ENCODE results near the gene CTSA.

CTSA gene

DNA sequence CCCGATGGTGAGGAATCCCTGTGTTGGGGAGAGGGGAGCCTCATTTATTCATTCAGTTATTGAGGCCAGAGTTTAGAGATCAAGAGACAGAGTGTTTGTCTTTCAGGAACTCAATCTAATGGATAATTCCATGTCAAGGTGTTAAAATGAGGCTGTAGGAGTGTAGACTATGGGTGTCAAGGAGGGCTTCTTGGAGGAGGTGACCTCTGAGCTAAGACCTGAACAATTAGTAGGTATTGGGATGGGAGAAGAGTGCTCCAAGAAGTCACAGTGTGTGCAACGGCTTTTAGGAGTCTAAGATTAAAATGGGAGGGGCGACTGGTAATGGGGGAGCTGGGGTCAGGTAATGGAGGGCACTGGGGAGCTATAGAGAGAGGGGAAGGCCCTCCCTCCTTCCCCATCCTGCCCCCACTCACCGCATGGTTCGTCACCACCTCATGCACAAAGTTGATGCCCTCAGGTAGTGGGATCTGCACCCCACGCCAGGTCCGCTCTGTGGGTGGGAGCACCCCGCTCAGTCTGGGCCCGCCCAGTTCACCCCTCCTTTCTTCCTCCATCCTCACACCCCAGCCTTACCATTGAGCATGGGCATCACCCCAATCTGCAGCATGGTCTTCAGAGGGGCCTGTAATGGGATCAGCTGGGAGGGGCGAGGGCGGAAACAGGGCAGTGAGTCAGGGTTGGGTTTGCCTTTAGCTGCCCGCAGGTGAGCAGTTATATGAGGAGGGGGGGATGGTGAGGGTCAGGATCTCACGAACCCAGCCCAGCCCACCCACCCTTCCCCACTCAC, 8.1 kb downstream of the CTSA start:
- TF ChIP-seq NFIC (IDR thresholded peaks at IDR 0.05) = no peak
- TF ChIP-seq, protein P1, sequence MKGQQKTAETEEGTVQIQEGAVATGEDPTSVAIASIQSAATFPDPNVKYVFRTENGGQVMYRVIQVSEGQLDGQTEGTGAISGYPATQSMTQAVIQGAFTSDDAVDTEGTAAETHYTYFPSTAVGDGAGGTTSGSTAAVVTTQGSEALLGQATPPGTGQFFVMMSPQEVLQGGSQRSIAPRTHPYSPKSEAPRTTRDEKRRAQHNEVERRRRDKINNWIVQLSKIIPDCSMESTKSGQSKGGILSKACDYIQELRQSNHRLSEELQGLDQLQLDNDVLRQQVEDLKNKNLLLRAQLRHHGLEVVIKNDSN (IDR thresholded peaks at IDR 0.05) = no peak
- TF ChIP-seq RAD21 (IDR thresholded peaks at IDR 0.05; ENCODE audit: low read depth) = no peak
- TF ChIP-seq ZBTB7A (IDR thresholded peaks at IDR 0.05; ENCODE audit: low read depth) = no peak
- TF ChIP-seq TAF1 (IDR thresholded peaks at IDR 0.05; ENCODE audit: low read depth) = no peak
- no peak for TF ChIP-seq EGR1 (IDR thresholded peaks at IDR 0.05)
- TF ChIP-seq CEBPB (IDR thresholded peaks at IDR 0.05) = no peak
- TF ChIP-seq TCF12 (IDR thresholded peaks at IDR 0.05; ENCODE audit: low read depth) = no peak

DNA sequence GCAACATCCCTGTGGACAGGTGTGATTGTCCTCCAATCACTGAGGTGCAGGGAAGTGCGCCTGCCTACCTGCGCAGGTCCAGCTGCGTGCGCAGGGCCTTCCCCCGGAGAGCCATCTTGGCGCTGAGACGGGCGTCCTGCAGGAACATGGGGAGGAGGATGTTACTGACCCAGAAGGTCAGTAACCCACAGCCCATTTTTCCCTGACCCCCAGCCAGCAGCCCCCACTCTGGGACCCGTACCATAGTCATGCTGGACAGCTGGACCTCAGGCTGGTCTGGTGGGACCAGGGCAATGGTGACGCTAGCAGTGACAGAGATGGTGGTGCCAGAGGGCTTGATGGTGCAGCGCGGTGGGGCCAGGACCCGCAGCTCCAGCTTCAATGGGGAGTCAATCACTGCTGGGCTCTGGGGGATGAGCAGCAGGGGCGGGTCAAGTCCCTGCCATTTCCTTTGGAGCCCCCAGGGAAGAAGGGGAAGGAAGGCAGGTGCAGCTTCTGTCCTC, 11.1 kb downstream of the CTSA start:
- TF ChIP-seq EGR1 (IDR thresholded peaks at IDR 0.05) (no peak), NFIC (IDR thresholded peaks at IDR 0.05) (no peak), ZBTB7A (IDR thresholded peaks at IDR 0.05; ENCODE audit: low read depth) (no peak), RAD21 (IDR thresholded peaks at IDR 0.05; ENCODE audit: low read depth) (no peak), YY1 (IDR thresholded peaks at IDR 0.05; ENCODE audit: low read depth) (no peak), TEAD4 (IDR thresholded peaks at IDR 0.05) (no peak), TAF1 (IDR thresholded peaks at IDR 0.05; ENCODE audit: low read depth) (no peak), CEBPB (IDR thresholded peaks at IDR 0.05) (no peak), TCF12 (IDR thresholded peaks at IDR 0.05; ENCODE audit: low read depth) (no peak), CREB1 (IDR thresholded peaks at IDR 0.05; ENCODE audit: low read depth) (no peak), FOXM1 (IDR thresholded peaks at IDR 0.05; ENCODE audit: borderline replicate concordance, low read depth) (no peak), EP300 (IDR thresholded peaks at IDR 0.05; ENCODE audit: borderline replicate concordance) (no peak)
- TF ChIP-seq, protein P2, sequence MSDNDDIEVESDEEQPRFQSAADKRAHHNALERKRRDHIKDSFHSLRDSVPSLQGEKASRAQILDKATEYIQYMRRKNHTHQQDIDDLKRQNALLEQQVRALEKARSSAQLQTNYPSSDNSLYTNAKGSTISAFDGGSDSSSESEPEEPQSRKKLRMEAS (IDR thresholded peaks at IDR 0.05) = no peak
- TF ChIP-seq, protein P1 (IDR thresholded peaks at IDR 0.05) = no peak
- TF ChIP-seq, protein P3, sequence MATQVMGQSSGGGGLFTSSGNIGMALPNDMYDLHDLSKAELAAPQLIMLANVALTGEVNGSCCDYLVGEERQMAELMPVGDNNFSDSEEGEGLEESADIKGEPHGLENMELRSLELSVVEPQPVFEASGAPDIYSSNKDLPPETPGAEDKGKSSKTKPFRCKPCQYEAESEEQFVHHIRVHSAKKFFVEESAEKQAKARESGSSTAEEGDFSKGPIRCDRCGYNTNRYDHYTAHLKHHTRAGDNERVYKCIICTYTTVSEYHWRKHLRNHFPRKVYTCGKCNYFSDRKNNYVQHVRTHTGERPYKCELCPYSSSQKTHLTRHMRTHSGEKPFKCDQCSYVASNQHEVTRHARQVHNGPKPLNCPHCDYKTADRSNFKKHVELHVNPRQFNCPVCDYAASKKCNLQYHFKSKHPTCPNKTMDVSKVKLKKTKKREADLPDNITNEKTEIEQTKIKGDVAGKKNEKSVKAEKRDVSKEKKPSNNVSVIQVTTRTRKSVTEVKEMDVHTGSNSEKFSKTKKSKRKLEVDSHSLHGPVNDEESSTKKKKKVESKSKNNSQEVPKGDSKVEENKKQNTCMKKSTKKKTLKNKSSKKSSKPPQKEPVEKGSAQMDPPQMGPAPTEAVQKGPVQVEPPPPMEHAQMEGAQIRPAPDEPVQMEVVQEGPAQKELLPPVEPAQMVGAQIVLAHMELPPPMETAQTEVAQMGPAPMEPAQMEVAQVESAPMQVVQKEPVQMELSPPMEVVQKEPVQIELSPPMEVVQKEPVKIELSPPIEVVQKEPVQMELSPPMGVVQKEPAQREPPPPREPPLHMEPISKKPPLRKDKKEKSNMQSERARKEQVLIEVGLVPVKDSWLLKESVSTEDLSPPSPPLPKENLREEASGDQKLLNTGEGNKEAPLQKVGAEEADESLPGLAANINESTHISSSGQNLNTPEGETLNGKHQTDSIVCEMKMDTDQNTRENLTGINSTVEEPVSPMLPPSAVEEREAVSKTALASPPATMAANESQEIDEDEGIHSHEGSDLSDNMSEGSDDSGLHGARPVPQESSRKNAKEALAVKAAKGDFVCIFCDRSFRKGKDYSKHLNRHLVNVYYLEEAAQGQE (IDR thresholded peaks at IDR 0.05; ENCODE audit: low read depth) = no peak

DNA sequence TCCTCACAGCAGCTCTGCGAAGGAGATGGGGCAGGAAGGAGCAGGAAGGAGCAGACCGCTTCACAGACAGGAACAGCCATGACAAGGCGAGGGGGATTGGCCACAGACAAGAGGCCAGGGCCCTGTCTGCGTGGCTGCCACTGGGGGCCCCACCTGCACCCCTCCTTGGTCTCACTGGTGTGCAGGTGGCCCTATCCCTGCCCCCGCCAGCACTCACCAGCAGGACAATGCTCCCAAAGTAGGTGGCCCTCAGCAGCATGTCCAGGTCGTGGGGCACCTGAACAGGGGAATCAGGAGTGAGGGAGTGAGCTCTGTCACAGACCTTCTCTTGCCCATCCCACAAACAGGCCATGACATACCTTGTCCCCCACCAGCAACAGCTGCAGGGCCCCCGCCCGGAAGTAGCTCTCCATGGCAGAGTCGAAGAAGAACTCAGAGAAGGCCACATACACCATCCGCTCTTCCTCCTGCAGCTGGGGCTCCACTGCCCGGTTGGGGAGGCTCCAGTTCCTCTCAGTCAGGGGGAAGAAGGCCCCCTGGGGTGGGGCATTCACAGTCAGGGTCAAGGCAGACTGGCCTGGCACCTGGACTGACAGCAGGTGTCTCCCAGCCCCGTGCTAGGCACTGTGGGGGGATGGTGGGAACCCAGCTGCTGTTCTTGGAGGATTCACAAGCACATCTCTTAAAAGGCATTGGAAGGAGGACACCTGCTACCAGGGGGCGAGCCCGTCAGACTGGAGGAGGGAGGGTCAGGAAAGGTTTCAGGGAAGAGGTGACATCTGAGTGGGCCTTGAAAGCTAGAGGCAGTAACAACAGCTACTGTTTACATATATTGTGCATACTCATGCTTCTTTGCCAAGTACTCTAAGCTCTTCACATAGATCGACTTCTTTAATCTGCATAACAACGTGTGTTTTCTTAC, 13.7 kb downstream of the CTSA start:
- TF ChIP-seq EP300 (IDR thresholded peaks at IDR 0.05; ENCODE audit: borderline replicate concordance) (no peak), TAF1 (IDR thresholded peaks at IDR 0.05; ENCODE audit: low read depth) (no peak), RAD21 (IDR thresholded peaks at IDR 0.05; ENCODE audit: low read depth) (no peak), FOXM1 (IDR thresholded peaks at IDR 0.05; ENCODE audit: borderline replicate concordance, low read depth) (no peak), EGR1 (IDR thresholded peaks at IDR 0.05) (no peak), YY1 (IDR thresholded peaks at IDR 0.05; ENCODE audit: low read depth) (no peak), TCF12 (IDR thresholded peaks at IDR 0.05; ENCODE audit: low read depth) (no peak), NFIC (IDR thresholded peaks at IDR 0.05) (no peak), TEAD4 (IDR thresholded peaks at IDR 0.05) (no peak), ZBTB7A (IDR thresholded peaks at IDR 0.05; ENCODE audit: low read depth) (no peak), CEBPB (IDR thresholded peaks at IDR 0.05) (no peak), CREB1 (IDR thresholded peaks at IDR 0.05; ENCODE audit: low read depth) (no peak)
- TF ChIP-seq, protein P1 (IDR thresholded peaks at IDR 0.05) = no peak
- TF ChIP-seq, protein P3 (IDR thresholded peaks at IDR 0.05; ENCODE audit: low read depth) = no peak
- TF ChIP-seq, protein P2 (IDR thresholded peaks at IDR 0.05) = no peak

DNA sequence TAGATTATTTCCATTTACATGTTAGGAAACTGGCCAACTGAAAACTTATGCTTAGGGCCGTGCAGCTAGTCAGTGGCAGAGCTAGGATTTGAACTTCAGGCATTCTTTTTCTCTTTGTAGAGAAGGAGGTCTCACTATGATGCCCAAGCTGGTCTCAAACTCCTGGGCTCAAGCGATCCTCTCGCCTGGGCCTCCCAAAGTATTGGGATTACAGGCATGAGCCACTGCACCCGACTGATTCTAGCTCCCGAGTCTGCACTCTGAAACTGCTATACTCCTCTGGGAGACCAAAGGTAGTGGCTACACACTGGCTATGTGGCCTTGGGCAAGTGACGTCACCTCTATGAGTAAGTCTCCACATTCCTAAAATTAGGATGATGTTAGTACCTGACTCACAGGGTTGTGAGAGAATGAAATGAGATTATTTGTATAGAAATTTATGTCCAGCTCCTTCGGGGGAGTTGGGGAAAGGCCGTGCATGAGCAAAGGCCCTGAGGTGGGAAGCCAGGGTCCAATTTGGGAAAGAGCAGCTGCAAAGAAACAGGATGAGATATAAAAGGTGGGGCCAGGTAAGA, 14.5 kb downstream of the CTSA start:
- TF ChIP-seq TCF12 (IDR thresholded peaks at IDR 0.05; ENCODE audit: low read depth) (no peak), FOXM1 (IDR thresholded peaks at IDR 0.05; ENCODE audit: borderline replicate concordance, low read depth) (no peak)
- TF ChIP-seq, protein P2 (IDR thresholded peaks at IDR 0.05) = no peak
- TF ChIP-seq, protein P3 (IDR thresholded peaks at IDR 0.05; ENCODE audit: low read depth) = no peak

Data from Ishikawa (cell line).